Activated CD4-positive, alpha-beta T cell treated with anti-CD3 and anti-CD28 coated beads, Interleukin-2, Interleukin-4, amounts not matched to agents 100 ng/mL and 50 ng/mL, durations not matched to agents 16 hours and 8 hours (primary cell): Measurements from ENCODE around the gene HK3.
"Not testable (repeated sequence)": the region's sequence is repeated elsewhere in the genome, so short reads cannot be mapped to it uniquely, and the experiment has no call there.

ENCODE experiments used
- DNase-seq: peaks from one replicate; pipeline ENCODE4 v3.0.0-alpha.2; 2020; ENCODE audit warnings: low spot score

The HK3 gene

GRCh38 chr5:176883700-176884570 is 15.2 kb downstream of the HK3 start:
- DNase-seq = no peak

GRCh38 chr5:176882567-176882903 is 16.6 kb downstream of the HK3 start:
- no peak for DNase-seq

- no peak for DNase-seq
Measured at GRCh38 chr5:176881816-176882566, 17.2 kb downstream of the HK3 start.

GRCh38 chr5:176881021-176881749 is 18.0 kb downstream of the HK3 start:
- no peak for DNase-seq

- DNase-seq = no peak
Measured at GRCh38 chr5:176880366-176881020, 18.7 kb downstream of the HK3 start.

GRCh38 chr5:176879663-176880361 is 19.3 kb downstream of the HK3 start:
- no peak for DNase-seq

GRCh38 chr5:176878906-176879662 is 20.1 kb downstream of the HK3 start:
- no peak for DNase-seq

GRCh38 chr5:176878463-176878862 is 20.7 kb downstream of the HK3 start:
- no peak for DNase-seq

- no peak for DNase-seq
Measured at GRCh38 chr5:176877793-176878331, 21.3 kb downstream of the HK3 start.

- DNase-seq = no peak
Measured at GRCh38 chr5:176876506-176877431, 22.4 kb downstream of the HK3 start.

GRCh38 chr5:176875783-176876505 is 23.2 kb downstream of the HK3 start:
- DNase-seq = no peak

- DNase-seq = no peak
Measured at GRCh38 chr5:176875014-176875550, 24.1 kb downstream of the HK3 start.

GRCh38 chr5:176874198-176874780 is 24.9 kb downstream of the HK3 start:
- no peak for DNase-seq

- DNase-seq = no peak
Measured at GRCh38 chr5:176873541-176874172, 25.5 kb downstream of the HK3 start.

GRCh38 chr5:176873011-176873410 is 26.1 kb downstream of the HK3 start:
- not testable (repeated sequence) for DNase-seq

GRCh38 chr5:176872586-176872985 is 26.6 kb downstream of the HK3 start:
- DNase-seq = not testable (repeated sequence)

GRCh38 chr5:176870644-176871043 is 28.5 kb downstream of the HK3 start:
- DNase-seq = not testable (repeated sequence)
